HG03469 (cell line): ENCODE results near the gene UBE2E1.

Experiments
- ATAC-seq: cut with Tn5 transposase; IDR thresholded peaks from one replicate; pipeline ENCODE4 v1.9.1; 2021; ENCODE audit warnings: mild to moderate bottlenecking, moderate library complexity, moderate number of reproducible peaks; ENCODE audit not compliant: unreplicated experiment

The UBE2E1 gene

DNA sequence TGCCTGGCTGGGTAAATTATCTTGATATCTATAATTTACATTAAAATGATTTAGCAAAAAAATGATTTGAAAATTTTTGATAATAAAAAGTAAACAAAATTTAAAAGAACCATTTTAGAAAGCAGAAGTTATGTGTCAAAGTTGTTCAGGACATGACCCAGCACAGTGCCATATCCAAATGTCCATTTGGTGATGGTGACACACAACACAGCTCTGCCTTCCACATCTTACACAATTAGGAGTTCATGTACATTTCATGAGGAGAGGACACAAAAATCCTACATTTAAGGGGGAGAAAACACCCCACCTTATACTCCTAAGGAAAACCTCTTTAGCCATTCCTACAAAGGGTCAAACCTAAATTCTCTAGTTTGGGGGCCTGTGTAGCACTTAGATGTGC lies 10.7 kb upstream of the UBE2E1 start:
- ATAC-seq, result no peak

DNA sequence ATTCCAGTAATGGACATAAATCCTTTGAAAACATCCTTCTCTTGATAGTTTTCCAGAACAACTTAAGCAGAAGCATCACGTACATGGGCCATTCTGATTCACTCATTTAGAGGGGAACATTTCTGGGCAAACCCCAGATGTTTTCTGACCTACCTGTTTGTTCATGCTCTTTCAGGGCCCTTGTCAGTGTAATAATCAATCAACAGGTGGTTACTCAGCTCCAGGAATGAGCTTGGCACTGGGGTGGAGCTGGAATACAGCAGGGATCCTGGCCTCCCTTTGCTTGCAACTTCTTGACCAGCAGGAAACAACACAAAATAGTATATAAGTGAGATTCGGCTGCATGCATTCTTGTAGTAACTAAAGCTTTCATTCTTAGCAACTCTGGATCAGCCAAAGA lies 9.2 kb upstream of the UBE2E1 start:
- ATAC-seq, result no peak

DNA sequence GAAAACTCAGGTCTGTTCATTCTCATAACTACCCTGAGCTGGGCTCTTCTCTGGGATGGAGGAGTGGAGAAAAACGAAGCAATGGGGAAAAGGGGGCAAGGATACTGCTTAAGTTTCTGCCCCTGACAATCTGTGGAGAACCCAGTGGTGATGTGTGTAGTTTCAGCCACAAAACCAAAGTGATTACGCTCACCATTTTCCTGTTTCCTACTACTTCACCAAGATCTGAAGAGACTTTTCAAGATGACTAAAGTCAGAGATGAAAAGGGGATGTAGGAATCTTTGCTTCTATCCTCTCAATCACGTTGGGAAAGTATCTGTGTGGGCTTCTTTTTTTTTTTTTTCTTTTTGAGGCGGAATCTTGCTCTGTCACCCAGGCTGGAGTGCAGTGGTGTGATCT lies 8.3 kb upstream of the UBE2E1 start:
- peak; percentile 89 for ATAC-seq

DNA sequence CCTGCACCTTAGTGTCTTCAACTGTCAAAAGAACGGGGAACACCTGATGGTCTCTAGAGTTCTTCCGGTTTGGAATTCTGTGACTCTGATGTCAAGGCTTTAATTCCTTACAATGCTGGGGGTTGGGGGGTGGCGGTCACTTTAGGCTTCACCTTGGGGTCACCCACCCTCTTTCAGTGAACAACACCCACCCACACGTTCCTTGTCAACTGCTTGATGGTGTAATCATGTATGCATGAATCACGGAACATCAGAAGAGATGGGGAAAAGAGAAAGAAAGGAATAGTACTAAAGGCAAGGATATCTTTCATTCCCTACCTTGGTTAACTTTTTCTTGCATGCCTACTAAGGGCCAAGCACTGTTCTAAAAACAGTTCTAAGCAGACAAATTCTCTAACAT lies 7.3 kb upstream of the UBE2E1 start:
- ATAC-seq, result no peak

DNA sequence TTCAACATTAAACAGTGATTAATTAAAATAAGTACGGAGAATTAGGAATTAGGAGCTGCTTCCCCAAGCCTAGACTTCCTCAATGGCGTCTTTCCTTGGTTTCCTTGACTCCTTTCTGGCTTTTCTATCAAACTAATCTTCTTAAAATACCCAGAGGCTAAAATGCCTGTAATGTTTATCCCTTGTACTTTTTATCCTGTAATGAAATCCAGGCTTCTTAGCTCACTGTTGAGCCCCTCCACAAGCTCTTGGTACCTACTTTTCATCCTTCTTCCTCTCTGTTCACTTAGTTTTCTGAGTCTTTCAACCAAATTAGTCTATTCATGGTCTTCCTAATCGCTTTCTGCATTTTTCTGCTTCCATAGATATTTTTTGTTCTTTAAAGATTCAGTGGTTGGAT lies 6.9 kb upstream of the UBE2E1 start:
- ATAC-seq, result no peak

DNA sequence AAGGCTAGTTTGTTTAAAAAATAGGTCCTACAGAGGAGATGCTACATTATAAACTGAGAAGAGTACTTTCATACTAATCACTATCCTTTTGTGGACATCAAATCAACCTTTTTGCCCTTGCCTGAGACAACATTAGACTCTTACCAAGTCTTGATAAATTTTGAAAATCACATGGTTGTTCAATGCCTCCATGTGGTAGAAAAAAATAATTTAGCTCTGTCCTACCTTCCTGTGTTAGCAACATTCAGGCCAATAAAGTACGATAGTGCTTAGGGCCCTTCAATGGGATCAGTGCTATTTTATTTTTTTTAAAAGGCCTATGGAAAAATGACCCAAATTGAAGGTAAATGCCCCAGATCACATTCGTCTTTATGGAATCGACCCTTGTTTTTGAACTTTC lies 5.0 kb upstream of the UBE2E1 start:
- ATAC-seq, result no peak

DNA sequence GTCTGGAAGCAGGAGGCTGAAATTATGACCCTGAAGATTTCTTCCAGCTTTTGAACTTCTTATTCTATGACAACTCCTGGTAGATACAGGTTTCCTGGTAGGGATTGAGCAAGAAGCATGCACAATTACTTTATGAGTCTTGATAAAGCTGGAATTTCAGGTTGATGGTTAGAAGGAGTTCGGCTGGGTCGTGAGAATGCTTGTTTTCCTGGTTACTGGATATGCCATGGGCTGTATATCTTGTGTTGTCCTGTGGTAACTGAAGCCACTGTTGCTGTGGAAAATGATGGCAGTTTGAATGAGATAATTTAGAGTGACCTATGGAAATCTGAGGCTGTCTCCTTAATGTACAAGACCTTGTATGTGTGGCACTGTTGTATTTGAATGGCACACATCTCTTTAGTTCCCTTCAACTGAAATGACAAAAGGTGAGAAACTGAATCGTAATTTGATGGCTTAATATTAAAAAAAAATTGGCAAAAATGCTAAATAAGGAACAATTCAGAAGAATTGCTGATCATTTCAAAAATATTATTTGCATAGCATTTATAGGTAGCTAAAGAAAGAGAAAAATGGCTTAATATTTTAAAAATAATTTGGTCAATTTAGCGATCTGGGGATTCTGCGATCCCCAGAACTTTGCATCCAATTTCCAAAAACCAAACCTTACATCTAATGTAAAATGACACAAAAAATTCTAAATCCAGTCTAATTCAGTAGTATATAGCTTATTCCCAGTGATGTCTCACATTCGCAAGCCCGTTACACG lies 1.1 kb upstream of the UBE2E1 start:
- ATAC-seq, result no peak

DNA sequence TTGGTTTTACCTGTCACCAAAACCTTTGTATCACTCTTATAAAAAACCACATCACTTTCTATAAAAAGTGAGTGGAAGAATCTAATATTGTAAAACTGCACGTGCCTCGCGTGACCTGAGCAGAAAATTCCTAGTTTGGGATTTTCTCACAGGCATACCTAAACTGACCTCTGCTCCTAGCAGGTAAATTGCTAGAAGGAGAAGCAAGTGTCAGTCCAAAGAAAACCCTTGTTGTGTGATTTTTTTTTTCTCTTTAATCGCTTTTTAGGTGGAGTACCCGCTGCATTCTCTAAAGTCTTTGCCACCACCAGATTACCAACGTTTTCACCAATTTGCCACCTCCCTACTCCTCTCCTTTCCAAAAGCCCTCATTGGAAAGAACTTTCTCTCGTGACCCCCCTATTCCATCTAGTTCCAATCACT lies 534 bp upstream of the UBE2E1 start:
- no peak for ATAC-seq

DNA sequence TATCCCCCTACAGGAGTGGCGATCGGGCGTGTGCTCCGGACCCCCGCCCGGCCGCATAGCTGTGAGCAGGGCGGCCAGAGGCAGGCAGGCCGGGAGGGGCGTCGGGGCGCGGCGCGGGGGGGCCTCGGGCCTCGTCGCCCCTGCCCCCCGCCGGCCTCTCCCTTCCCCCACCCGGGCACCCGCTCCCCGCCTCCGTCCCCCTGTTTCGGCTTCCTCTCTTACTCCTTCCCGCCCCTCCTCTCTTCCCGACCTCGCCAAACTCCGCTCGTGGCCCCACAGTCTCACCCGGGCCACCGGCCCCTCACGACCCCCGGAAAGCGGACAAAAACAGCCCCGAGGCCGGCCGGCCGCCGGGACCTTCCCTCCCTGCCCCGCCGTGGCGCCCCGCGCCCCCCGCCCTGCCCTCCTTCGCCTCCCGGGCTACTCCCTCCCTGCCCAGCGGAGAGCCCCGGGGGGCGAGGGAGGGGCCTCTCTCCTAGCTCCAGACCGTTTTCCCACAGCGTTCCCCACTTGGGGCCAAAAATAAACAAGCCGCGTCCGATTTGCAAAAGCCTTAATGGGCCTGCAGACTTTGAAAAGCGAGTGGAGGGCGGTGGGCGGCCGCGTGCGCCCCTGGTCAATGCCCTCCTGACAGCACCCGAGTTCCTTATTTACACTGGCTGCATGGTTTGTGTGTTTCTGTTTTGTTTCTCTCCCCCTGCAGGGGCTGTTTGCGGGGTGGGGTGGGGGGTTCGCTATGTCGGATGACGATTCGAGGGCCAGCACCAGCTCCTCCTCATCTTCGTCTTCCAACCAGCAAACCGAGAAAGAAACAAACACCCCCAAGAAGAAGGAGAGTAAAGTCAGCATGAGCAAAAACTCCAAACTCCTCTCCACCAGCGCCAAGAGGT lies 1.0 kb downstream of the UBE2E1 start:
- no peak for ATAC-seq

DNA sequence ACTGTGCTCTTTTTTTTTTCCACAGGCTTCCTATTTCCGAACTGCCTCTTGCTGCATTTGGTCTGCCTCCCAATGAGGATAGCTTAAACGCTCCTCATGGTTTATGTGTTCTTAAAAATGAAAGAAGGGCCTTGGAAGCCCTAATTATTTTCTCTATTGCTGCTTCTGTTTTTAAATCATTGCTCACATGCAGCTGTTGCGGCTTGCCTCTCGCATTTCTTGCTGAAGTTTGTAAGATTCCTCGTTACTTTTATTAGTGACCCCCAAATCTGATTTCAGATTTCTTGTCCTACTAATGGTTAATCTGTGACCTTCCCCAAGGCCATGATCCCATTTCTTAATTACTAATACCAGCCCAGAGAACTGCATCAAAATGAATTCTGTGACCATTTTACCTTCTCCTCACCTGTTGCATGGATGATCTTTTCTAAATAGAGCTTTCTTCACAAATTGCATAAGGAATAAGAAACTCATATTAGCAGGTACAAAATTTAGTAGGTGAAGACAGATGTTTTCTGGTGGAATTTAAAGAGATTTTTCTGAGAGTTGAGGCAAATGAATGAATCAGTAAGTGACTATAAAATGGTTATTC lies 1.8 kb downstream of the UBE2E1 start:
- ATAC-seq, result no peak

DNA sequence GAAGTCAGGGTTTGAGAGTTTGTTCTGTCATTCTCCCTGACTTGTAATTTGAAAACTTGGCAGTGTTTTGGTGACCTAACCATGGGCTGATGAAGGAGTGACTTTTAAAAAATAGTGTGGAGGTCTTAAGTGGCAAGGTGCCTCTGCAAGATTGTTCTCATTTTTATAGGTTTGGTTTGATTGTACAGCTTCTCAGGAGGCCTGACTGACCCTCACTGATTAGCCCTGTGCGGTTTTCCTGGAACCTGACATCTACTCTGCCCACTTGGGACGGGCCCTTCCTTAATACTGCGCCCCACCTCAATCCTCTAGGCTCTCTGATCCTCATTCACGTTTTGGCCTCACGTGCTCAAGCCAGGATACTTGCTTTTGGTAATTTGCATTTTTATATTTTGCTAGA lies 2.8 kb downstream of the UBE2E1 start:
- ATAC-seq, result no peak

DNA sequence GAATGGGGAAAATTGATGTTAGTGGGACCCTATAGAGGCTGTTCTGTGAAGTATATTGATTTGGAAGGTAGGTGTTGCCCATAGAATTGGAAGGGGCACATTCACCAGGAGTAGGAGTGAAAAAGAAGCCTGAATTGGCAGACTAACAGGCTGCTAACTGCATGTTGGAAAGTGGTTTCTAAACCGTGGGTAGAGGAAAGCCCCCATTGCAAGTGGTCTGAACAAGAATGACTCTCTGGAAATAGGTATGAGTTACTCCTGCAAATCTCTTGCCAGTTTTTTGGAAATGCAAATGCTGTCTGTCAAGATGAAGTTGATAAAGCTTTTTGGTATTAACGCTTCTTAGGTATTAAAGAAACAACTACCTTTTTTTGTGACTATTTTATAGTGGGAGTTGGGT lies 3.5 kb downstream of the UBE2E1 start:
- no peak for ATAC-seq

DNA sequence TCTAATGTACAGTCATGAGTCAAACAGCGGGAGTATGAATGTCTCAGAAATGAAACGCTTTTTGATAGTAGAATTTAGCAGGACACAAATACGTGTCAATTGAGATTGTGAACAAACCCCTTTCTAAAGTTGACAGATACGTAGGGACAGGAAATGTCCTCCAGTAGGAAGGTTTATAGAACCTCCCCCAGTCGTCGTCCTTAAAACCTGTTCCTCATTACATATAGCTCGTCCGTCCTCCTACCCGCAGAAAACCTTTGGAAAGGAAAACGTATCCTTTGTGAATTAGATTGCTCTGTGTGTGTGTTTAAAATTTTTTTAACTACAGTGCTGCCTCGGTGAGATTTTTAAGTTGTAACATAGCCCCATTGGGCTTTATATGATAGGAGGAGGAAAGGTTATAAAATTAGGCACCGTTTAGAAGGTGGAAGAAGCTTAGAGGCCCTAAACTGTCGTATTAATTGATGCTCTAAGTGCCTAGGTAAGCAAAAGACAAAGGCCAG lies 4.1 kb downstream of the UBE2E1 start:
- ATAC-seq, result no peak

DNA sequence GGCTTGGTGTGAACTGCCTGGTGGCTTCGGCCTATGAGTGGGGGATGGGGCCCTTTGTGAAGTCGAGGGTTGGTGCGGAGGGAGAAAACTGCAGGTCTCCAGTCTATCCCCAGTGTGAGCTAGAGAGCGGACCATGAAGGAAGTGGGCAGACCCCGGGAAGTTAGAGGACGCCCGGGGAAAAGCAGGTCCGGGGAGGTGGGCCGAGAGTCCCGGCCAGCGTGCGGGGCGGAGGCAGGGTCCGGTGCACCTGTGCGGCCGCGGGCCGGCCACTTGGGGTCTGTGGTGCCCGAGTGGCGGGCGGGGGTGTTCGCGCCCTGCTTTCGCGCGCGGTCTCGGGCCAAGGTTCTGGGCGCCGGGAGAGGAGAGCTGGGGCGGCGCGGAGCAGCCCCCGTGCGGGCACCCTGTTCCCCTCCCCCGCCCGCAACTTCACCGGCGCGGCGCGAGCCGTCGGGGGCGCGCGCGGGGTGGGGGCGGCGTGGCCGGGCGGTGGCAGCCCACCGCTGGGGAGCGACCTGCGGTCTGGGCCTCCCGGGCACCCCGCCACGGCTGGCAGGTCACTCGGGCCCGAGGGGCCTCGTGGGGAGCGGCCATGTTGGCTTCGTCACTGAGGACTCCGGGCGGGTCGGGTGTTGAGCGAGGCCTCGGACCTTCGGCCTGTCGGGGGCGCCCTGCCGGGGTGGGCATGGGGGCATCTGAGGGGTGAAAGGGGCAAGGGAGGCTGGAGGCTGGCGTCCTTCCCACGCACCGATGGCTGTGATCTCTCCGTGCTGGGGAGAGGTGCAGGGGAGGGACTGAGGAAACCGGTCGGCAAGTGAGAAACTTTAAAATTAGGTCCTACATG lies 4.8 kb downstream of the UBE2E1 start:
- ATAC-seq, result peak; percentile 20

DNA sequence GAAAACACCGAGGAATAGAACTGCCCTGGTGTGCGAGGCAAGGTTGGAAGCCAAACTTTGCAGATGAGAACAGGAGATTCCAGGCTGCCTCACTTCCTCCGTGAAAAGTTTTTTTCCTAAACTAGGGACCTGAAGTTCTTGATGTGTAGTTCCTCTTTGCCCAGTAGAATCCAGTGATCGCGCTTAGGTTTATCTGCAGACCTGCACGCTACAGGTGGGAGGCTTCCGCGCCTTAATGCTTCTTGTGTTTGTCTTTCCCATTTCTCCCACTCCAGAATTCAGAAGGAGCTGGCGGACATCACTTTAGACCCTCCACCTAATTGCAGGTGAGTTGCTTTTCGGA lies 5.4 kb downstream of the UBE2E1 start:
- no peak for ATAC-seq

DNA sequence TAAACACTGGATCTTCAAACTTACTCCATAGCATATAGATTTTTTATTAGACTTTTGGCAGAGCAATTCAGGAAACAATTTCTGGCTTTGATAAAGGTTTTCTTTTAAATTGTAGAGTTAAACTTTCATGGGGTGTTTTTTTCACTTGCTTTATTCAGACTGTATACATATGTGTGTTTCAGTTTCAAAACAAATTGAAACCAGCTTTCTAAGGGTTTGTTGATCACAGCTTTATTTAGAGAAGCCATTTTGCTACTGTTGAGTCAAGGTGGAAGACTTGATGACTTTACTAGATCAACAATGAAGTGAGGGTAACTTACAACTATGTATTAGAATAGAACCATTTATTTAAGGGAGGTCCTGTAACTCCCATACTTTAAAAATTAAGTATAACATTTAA lies 6.2 kb downstream of the UBE2E1 start:
- ATAC-seq, result peak; percentile 49

DNA sequence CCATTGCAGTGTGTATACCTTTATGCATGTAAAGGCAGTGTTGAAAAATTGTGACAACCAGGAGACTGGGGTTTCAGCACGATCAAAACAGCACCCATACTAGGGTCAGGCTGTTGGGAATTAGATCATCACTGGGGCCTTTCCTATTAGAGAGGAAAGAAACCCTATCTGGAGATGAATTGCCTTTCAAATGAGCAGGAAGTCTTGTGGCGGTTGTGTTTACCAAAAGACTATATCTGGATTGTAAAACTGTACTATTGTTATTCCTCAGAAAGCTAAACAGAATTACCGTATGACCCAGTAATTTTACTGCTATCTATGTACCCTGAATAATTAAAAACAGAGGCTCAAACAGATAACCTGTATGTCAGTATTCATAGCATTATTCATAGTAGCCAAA lies 10.1 kb downstream of the UBE2E1 start:
- no peak for ATAC-seq

DNA sequence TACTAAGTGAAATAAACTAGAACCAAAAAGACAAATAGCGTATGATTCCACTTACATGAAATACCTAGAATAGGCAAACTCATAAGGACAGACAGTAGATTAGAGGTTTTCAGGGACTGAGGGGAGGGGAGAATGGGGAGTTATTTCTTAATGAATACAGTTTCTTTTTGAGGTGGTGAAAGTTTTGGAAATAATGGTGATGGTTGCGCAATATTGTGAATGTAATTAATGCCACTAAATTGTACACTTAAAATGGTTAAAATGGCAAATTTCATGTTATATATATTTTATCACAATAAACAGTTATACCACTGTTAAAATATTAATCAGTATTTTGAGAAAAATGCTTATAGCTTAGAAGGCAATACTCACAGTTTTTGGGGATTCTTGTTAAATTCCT lies 11.0 kb downstream of the UBE2E1 start:
- ATAC-seq, result no peak

DNA sequence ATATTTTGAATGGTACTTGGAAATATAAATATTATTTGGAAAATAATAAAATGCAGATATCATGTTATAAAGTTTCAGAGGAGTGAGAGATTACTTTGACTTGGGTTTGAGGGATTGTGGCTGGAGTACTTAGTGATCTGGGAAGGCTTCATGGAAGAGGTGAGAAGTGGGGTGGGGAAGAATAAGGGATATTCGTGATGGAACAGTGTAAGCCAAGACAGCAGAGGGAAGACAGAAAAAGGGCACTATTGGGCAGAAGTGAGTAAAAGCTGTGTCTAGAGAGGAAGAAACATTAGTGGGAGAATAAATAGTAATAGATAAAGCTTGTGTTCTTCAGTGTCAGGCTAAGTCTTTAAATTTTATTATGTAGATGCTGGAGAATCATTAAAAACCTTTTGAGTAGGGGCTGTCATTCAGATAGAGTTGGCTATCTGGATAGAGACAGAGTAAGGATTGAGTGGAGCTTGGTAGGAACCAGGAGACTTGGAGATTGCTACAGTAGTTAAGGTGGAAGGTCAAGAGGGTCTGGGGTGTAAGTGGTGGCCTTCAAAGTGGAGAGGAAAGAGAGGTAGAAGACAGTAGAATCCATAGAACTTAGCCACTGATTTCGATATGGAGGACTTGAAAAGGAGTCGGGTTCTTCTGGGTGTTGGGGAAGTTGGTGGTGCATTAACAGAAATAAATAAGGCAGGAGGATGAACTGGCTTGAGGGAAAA lies 11.9 kb downstream of the UBE2E1 start:
- no peak for ATAC-seq
